Measurements from ENCODE around the gene CASP8.

DNA sequence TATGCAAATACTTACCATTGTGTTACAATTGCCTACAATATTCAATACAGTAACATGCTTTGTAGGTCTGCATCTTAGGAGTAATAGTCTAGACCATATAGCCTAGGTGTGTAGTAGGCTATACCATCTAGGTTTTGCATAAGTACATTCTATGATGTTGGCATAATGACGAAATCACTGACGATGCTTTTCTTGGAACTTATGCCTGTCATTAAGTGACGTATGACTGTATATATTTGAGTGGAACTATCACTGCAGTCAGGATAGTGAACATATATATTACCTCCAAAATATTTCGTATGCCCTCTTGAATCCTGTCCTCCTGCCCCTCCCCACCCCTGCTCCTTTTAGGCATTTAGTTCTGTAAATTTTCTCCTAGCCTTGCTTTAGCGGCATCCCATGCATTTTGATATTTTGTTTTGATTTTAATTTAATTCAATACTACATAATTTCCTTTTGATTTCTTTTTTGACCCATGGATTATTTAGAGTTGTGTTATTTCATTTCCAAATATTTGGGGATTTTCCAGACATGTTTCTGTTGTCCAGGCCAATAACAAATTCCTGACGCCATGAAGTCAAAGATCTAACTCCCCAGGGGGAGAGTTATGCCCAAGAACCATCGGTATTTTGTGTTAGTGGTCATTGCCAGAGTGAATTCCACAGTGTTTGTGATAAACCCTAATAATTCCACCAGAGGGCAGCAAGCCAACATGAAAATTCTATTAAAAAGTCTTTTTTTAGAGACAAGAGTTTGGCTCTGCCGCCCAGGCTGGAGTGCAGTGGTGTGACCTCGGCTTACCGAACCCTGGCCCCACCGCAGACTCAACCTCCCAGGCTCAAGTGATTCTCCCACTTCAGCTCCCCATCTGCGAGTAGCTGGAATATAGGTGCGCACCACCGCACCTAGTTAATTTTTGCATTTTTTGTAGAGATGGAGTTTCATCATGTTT is 24.2 kb upstream of the CASP8 start:
- TF ChIP-seq, protein P1, sequence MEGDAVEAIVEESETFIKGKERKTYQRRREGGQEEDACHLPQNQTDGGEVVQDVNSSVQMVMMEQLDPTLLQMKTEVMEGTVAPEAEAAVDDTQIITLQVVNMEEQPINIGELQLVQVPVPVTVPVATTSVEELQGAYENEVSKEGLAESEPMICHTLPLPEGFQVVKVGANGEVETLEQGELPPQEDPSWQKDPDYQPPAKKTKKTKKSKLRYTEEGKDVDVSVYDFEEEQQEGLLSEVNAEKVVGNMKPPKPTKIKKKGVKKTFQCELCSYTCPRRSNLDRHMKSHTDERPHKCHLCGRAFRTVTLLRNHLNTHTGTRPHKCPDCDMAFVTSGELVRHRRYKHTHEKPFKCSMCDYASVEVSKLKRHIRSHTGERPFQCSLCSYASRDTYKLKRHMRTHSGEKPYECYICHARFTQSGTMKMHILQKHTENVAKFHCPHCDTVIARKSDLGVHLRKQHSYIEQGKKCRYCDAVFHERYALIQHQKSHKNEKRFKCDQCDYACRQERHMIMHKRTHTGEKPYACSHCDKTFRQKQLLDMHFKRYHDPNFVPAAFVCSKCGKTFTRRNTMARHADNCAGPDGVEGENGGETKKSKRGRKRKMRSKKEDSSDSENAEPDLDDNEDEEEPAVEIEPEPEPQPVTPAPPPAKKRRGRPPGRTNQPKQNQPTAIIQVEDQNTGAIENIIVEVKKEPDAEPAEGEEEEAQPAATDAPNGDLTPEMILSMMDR (IDR thresholded peaks at IDR 0.05) = peak; percentile 16 to 47 (median 41)
- TF ChIP-seq POLR2A (IDR thresholded peaks at IDR 0.05) = no peak
- no peak for TF ChIP-seq EP300 (IDR thresholded peaks at IDR 0.05)
